Stimulated activated naive CD8-positive, alpha-beta T cell treated with anti-CD3 and anti-CD28 coated beads, Interleukin-15, Interleukin-2, amounts not matched to agents 100 ng/mL and 50 ng/mL, for 24 hours (primary cell): ENCODE data around the gene GAB4.
A peak's percentile ranks its signal among the peaks of the same experiment; 100 is the strongest.

Source experiments
- H3K27ac Mint-ChIP-seq: one replicate; pipeline ENCODE4 v1.8.0; 2021; ENCODE audit warnings: mild to moderate bottlenecking, mixed read lengths
- H3K27me3 Mint-ChIP-seq: one replicate; pipeline ENCODE4 v1.8.0; 2021; ENCODE audit warnings: mixed read lengths
- H3K36me3 Mint-ChIP-seq: one replicate; pipeline ENCODE4 v1.8.0; 2021; ENCODE audit warnings: low read depth, mixed read lengths
- H3K4me1 Mint-ChIP-seq: one replicate; pipeline ENCODE4 v1.8.0; 2021; ENCODE audit warnings: low read depth, mixed read lengths
- H3K4me3 Mint-ChIP-seq: one replicate; pipeline ENCODE4 v1.8.0; 2021; ENCODE audit warnings: mild to moderate bottlenecking, mixed read lengths
- H3K9me3 Mint-ChIP-seq: one replicate; pipeline ENCODE4 v1.8.0; 2021; ENCODE audit warnings: mixed read lengths

Gene GAB4

DNA sequence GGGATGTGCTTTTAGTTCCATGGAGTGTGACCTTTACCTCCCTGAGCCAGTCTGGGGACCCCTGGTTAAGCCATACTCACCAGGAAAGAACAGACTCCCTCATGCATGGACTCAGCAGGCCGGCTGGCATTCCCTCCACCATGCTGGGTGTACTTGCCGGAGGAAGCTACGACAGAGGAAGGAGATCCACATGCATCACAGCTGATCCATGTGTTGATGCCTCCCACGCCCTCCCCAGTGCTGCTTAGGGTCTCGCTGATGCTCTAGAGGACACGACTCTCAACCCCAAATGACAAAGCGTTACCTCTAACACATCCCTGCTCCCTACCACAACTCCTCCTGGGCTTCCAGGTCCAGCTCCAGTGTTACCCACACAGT lies 39.8 kb downstream of the GAB4 start:
- Mint-ChIP-seq H3K4me3 (no peak overlapping the region), H3K4me1 (peaks cover 8% of the 10 kb centered on the region), H3K27ac (no peak overlapping the region), H3K27me3 (no peaks in the 10 kb centered on the region), H3K9me3 (no peaks in the 10 kb centered on the region), H3K36me3 (no peaks in the 10 kb centered on the region)

DNA sequence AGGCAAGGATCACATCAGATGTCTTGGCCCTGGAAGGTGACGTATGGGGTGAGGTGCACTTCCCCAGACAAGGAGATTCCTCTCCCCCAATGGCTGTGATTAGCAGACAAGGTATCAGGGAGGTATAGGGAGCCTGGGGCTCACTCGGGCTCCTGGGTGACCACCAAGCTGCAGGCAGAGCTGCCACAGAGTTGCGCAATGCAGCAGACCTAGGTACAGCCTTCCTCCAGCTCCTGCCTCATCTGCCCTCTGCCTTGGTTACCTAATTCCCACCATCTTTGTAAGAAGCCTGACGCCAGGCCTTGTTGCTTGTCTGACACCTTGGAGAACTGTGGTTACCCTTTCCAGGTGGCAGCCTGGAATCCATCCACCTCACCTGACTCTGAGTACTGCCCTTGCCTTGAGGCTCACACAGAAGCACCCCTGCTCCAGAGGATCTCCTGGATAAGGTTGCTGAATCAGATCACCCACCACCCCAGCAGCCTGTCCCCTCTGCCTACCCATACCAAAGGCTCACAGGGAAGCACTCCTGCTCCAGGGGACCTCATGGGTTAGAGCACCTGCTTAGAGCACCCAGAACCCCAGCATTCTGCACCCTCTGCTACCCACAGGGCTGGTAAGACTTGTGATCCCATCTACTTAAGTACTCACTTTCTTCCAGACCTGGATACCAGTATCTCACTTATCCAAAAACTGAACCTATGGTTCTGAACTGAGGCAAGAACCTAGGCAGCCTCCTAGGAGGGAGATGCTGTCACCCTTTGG lies 40.4 kb downstream of the GAB4 start:
- H3K4me3 Mint-ChIP-seq, result no peak overlapping the region
- H3K9me3 Mint-ChIP-seq, result no peaks in the 10 kb centered on the region
- H3K27ac Mint-ChIP-seq, result no peak overlapping the region
- no peaks in the 10 kb centered on the region for H3K27me3 Mint-ChIP-seq
- H3K36me3 Mint-ChIP-seq, result no peaks in the 10 kb centered on the region
- peaks cover 8% of the 10 kb centered on the region for H3K4me1 Mint-ChIP-seq

DNA sequence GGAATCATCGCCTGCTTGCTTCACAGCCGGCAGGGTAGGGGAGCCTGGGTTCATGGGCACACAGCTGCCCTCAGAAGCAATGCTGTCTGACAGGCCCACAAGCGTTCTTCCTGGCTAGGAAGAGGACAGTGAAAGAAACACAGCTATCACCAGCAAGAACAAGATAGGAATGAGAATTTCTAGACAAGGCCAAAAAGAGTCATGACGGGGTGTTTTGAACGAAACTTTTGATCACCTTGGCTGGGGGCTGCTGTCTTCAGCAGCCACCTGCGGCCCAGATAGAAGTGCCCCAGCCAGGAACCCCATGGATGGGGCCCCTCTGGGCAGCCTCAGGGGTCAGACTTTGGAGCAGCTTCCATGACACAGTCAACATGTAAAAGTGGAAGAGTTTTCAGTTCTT lies 41.8 kb downstream of the GAB4 start:
- H3K36me3 Mint-ChIP-seq, result no peaks in the 10 kb centered on the region

DNA sequence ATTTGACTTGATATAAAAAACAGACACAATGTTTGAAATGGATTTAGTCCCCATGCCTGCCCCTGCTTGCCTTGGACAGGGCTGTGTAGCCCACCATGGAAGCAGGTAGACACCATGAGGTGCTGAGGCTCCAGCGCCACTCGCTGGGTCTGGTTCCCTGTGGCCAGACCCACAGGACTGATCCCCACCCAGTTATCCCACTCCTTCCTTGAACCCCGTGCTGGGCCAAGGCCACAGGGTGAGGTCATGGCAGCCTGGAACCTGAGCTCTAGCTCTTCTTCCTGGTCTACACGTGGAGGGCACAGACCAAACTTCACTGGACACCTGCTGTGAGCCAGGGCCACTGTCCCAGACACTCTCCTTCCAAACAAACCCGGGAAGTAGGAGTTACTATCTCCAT lies 42.5 kb downstream of the GAB4 start:
- no peaks in the 10 kb centered on the region for H3K36me3 Mint-ChIP-seq
- H3K4me3 Mint-ChIP-seq, result no peak overlapping the region
- H3K27me3 Mint-ChIP-seq, result no peaks in the 10 kb centered on the region
- H3K27ac Mint-ChIP-seq, result no peak overlapping the region
- H3K9me3 Mint-ChIP-seq, result no peaks in the 10 kb centered on the region
- peaks cover 3% of the 10 kb centered on the region for H3K4me1 Mint-ChIP-seq

More for the DNA sequence above, 41.8 kb downstream of the GAB4 start:
- Mint-ChIP-seq H3K4me1 (peaks cover 8% of the 10 kb centered on the region), H3K4me3 (no peak overlapping the region), H3K27me3 (no peaks in the 10 kb centered on the region), H3K27ac (no peak overlapping the region), H3K9me3 (no peaks in the 10 kb centered on the region)

DNA sequence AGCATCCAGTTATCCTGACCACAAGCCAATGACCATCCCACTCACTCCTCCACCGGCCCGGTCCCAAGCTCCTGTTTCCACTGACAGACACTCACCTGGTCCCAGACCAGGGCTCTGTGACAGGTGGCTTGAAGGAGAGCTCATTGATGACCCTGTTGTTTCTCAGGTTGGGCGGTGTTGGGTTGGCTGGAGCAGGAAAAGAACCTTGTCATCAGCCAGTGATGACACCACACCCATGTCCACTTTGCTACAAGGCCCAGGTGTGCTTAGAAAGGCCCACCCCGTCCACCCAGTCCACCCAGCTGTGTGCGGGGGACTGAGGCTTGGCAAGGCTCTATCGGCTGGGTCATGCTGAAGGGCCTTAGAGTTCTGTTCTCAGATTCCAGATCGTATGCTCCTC lies 42.9 kb downstream of the GAB4 start:
- H3K9me3 Mint-ChIP-seq, result no peaks in the 10 kb centered on the region
- H3K27me3 Mint-ChIP-seq, result no peaks in the 10 kb centered on the region
- no peak overlapping the region for H3K27ac Mint-ChIP-seq
- no peaks in the 10 kb centered on the region for H3K36me3 Mint-ChIP-seq
- H3K4me1 Mint-ChIP-seq, result no peaks in the 10 kb centered on the region
- H3K4me3 Mint-ChIP-seq, result no peak overlapping the region

DNA sequence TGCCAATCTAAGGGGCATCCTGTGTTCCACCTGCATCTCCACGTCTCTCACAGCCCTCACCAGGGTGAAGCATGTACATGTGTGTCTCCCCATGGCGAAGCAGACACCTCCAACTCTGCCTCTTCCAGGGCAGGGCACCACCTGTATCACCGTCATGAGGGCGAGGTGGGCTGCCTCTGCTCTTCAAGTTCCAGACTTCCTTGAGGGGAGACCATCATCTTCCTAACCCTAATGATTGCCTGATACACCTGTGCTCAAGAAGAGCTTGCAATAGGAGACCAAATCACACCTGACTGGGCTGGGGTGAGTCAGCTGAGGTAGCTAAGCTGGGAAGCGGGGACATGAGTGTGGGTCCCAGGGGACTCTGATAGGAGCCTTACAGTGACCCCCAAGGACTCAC lies 43.7 kb downstream of the GAB4 start:
- Mint-ChIP-seq H3K4me3 (no peak overlapping the region), H3K9me3 (no peaks in the 10 kb centered on the region), H3K4me1 (no peaks in the 10 kb centered on the region), H3K36me3 (no peaks in the 10 kb centered on the region), H3K27me3 (no peaks in the 10 kb centered on the region), H3K27ac (no peak overlapping the region)

DNA sequence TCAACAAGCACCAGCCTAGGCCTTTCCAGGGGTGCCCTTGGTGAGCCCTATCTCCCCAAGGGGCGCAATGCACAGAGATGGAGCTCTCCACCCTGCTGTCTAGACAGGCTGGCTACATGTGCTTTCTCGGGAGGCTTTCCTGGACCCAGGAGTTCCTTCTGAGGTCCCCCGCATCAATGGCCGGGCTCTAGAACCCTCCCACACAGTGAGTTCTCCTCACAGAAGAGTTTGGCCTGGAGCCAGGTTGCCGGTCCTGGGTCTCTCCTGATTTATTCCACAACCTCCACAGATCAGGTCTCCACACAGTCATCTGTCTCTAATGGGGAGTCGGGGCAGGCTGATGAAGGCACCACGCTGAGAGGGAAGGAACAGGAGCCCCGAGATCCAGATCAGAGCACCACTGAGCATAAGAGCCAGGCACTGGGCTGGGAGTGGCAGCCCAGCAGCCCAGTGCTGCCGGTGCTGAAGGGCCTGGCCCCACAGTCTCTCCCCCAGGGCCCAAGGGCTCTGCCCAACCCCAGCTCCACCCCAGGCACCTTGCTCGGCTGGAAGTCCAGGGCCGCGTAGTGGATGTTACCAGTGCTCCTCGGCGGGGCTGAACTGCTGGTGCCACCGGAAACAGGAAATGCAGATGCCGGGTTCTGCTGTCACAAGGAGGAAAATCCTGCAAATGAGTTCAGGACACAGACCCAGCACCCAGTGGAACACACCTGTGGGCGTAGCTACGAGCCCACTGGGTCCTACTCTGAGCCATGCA lies 44.7 kb downstream of the GAB4 start:
- no peak overlapping the region for H3K4me3 Mint-ChIP-seq
- no peaks in the 10 kb centered on the region for H3K27me3 Mint-ChIP-seq
- no peaks in the 10 kb centered on the region for H3K36me3 Mint-ChIP-seq
- H3K4me1 Mint-ChIP-seq, result no peaks in the 10 kb centered on the region
- no peak overlapping the region for H3K27ac Mint-ChIP-seq
- H3K9me3 Mint-ChIP-seq, result no peaks in the 10 kb centered on the region

DNA sequence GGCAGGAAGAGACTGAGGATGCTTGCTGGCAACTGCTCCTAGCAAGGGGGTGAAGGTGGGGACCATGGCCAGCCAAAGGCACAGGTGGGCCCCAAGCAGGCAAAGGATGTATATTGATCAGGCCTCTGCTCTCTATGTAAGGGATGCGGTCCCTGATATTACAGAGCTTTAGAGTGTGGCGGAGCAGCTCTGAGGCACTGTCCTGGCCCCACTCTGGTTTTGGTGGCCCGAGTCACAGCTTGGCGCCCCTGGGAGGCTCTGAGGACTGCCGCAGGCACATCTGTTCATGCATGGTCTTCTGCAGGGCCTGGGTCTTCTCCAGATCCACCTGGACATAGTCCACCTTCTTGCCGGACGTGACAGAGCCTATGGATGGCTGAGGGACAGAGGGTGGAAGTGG lies 45.5 kb downstream of the GAB4 start:
- no peaks in the 10 kb centered on the region for H3K9me3 Mint-ChIP-seq
- H3K27ac Mint-ChIP-seq, result no peak overlapping the region
- H3K36me3 Mint-ChIP-seq, result no peaks in the 10 kb centered on the region
- no peak overlapping the region for H3K4me3 Mint-ChIP-seq
- no peaks in the 10 kb centered on the region for H3K4me1 Mint-ChIP-seq
- no peaks in the 10 kb centered on the region for H3K27me3 Mint-ChIP-seq

DNA sequence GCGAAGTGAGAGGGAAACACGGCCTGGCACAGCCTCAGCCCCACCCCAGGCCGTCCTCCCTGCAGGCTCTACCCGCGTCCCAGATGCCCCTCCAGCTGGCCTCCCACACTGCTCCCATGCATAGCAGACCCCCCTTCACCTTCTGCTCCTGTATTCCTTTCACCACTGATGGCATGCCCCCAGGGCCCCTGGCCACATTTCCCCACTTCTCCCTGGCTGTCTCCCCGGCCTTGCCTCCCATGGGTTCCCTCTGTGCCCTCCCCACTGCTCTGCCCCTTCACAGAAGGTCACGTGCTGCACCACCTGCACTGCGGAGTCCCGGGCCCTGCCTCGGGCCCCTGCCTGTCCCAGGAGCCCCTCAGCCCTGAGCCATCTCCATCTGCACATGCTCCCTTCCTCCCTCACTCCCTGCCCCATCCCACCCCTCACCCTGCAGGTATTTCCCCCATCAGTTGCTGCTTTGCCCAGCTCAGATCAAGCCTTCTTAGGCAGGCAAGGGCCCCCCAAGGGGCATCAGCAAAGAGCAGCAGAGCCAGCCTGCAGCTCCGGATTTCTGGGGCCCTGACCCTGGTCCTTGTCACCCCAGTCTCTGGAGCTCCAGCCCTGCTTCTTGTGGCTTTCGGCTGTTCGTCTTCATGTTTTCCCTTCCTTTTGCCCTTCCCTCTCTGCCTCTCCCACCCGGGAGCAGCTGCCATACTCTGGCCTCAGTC lies 46.4 kb downstream of the GAB4 start:
- Mint-ChIP-seq H3K27me3 (no peaks in the 10 kb centered on the region), H3K4me1 (no peaks in the 10 kb centered on the region), H3K27ac (no peak overlapping the region), H3K36me3 (no peaks in the 10 kb centered on the region), H3K4me3 (no peak overlapping the region), H3K9me3 (no peaks in the 10 kb centered on the region)

DNA sequence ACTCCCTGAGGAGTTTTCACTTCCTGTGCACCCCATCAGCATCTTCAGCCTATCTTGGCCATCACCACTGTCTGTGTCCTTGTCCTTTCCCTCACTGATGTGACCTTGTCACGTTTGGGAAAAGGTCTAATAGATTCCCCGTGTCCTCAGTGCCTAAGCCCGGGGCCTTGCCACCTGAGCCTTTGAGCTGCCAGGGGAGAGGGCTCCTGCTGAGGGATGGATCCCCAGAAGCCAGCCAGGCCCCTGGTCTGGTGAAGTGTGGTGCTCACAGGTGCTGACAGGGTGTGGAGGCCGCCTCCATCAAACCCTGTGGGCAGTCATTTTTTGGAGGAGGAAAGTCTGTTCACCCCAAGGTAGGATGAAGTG lies 47.2 kb downstream of the GAB4 start:
- Mint-ChIP-seq H3K36me3 (no peaks in the 10 kb centered on the region), H3K27me3 (no peaks in the 10 kb centered on the region), H3K9me3 (no peaks in the 10 kb centered on the region), H3K4me1 (peaks cover 2% of the 10 kb centered on the region), H3K27ac (peak overlapping the region; percentile 21), H3K4me3 (no peak overlapping the region)

DNA sequence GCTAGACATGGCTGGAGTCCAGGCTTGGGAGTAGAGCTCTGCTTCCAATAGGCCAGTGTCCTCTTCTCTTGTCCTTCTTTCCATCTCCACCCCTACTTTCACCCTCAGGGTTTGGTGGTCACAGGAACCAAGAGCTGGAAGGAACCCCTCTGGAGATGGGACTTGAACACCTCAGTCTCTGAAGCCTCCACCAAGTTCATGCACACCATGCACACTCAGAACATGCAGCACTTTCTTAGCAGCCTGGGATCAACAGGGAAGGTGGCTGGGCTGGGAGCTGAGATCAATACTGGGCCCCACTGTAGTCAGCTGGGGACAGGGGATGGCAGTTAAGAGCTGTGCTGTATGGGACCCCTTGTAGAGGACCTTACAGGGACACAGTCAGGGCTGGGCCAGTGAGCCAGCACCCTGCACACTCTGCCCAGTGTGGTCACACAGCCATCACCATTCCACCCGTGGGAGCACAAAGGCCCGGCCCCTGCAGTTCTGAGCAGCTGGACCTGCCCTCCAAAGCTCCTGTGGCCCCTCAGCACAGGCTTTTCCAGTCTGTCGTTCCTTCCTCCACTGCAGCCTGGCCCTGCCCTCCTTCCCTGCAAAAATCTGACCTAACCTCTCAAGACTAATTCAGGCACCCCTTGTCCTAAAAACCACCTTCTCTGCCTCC lies 47.7 kb downstream of the GAB4 start:
- Mint-ChIP-seq H3K4me3 (no peak overlapping the region), H3K27ac (peak overlapping the region; percentile 21), H3K4me1 (peaks cover 5% of the 10 kb centered on the region), H3K27me3 (no peaks in the 10 kb centered on the region), H3K36me3 (no peaks in the 10 kb centered on the region), H3K9me3 (no peaks in the 10 kb centered on the region)

DNA sequence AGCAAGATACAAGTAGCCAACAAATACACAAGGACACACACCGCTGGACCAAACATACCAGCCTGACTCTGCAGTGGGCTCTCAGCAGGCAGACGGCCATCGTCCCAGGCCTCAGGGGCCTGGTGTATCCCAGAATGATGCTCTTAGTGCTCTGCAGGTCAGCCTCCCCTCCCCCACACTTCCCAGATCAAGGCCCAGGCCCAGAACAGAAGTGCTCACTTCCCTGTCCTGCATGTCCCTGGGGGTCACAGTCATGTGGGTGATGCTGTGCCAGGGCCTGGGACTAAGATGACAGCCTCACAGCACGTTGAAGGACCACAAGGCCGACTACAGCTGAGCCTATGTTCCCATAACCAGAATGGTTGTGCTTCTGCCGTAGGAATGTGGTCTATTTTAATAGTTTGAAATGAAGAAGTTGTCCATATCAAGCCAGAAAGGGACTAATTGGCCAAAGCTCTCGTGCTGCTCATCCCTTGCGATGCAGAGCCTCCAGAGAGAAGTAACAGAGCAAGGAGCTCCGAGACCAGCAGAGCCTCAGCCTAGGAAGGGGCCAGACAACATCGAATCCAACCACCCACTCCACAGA lies 48.6 kb downstream of the GAB4 start:
- Mint-ChIP-seq H3K9me3 (no peaks in the 10 kb centered on the region), H3K27me3 (no peaks in the 10 kb centered on the region), H3K4me1 (peaks cover 5% of the 10 kb centered on the region), H3K27ac (no peak overlapping the region), H3K4me3 (no peak overlapping the region), H3K36me3 (no peaks in the 10 kb centered on the region)

DNA sequence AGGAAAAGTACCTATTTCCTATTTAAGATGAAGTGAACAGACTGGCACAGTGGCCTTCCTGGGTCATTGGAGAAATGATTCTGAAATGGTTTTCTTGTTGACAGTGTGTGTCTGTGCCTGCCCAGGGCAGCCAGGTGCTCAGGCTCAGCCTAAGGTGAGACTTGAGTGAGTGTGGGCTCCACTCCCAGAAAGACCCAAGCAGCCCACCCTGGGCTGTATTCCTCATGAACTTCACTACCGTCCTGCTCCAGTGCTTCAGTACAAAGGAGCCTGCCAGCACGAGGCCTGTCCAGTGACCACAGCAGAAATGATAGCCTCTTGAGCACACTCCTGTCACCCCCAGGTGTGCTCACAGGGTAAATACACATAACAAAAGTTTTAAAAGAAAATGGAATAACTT lies 49.5 kb downstream of the GAB4 start:
- H3K4me1 Mint-ChIP-seq, result peaks cover 5% of the 10 kb centered on the region
- H3K27me3 Mint-ChIP-seq, result no peaks in the 10 kb centered on the region
- no peaks in the 10 kb centered on the region for H3K36me3 Mint-ChIP-seq
- H3K27ac Mint-ChIP-seq, result no peak overlapping the region
- H3K9me3 Mint-ChIP-seq, result no peaks in the 10 kb centered on the region
- H3K4me3 Mint-ChIP-seq, result no peak overlapping the region

DNA sequence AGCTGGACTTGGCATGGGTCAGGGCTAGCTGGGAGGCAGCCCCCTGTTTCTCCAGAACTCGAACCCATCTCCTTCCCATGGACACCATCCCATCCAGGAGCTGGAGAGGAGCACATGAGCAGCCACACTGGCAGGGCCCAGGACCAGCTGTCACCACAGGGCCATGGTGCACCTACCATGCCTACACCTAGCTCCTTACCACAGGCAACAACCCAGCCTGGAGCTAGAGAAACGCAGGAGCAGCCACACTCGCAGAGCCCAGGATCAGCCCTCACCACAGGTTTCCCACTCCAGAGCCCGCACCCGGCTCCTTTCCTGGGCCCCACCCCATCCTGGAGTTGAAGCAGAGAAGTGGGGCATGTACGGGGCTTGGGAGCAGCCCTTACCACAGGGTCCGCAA lies 50.2 kb downstream of the GAB4 start:
- no peaks in the 10 kb centered on the region for H3K9me3 Mint-ChIP-seq
- peaks cover 5% of the 10 kb centered on the region for H3K4me1 Mint-ChIP-seq
- H3K36me3 Mint-ChIP-seq, result no peaks in the 10 kb centered on the region
- H3K4me3 Mint-ChIP-seq, result no peak overlapping the region
- H3K27me3 Mint-ChIP-seq, result no peaks in the 10 kb centered on the region
- H3K27ac Mint-ChIP-seq, result no peak overlapping the region

DNA sequence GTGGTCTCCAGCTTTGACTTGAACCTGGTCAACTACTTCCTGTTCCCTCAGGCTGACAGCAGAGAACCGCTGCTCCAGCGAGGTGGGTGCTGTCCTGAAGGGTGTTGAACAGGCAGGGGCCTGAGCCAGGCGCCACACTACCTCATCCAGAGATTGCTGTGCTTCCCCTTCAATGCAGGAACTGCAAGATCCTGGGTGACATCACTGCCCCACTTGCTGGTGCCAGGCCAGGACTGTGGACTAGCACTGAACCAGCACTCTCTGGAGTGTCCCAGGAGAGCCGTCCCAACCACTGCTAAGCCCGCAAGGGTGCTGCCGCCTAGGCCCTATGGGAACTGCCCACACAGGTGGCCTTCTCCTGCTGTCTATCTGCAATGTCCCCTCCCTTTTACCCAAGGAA lies 51.7 kb downstream of the GAB4 start:
- Mint-ChIP-seq H3K27me3 (no peaks in the 10 kb centered on the region), H3K27ac (no peak overlapping the region), H3K4me1 (peaks cover 5% of the 10 kb centered on the region), H3K36me3 (no peaks in the 10 kb centered on the region), H3K9me3 (no peaks in the 10 kb centered on the region), H3K4me3 (no peak overlapping the region)
